ACC112 (cell line): ENCODE data around the gene GNAI3.

Experiments
- H2AFZ ChIP-seq: fragments of 200-600 bp; sonication (generic); one replicate; pipeline ENCODE4 v1.6.0; 2017; ENCODE audit warnings: antibody characterized with exemption, low read length; ENCODE audit not compliant: unreplicated experiment
- H3K27ac ChIP-seq: fragments of 200-600 bp; sonication (generic); 2 replicates; pipeline ENCODE4 v1.5.1; 2014; ENCODE audit warnings: low read depth, mild to moderate bottlenecking, antibody characterized with exemption, low read length, moderate library complexity
- H3K27me3 ChIP-seq: fragments of 200-600 bp; sonication (generic); 2 replicates; pipeline ENCODE4 v1.6.1; 2014; ENCODE audit warnings: mild to moderate bottlenecking, antibody characterized with exemption, low read length, moderate library complexity, mixed read lengths; ENCODE audit not compliant: insufficient read depth
- H3K36me3 ChIP-seq: fragments of 200-600 bp; sonication (generic); 2 replicates; pipeline ENCODE4 v1.6.1; 2016; ENCODE audit warnings: mild to moderate bottlenecking, antibody characterized with exemption, low read length, moderate library complexity, mixed read lengths; ENCODE audit not compliant: insufficient read depth
- H3K4me1 ChIP-seq: fragments of 200-600 bp; sonication (generic); one replicate; pipeline ENCODE4 v1.6.1; 2016; ENCODE audit warnings: low read length, mixed read lengths; ENCODE audit not compliant: insufficient read depth, unreplicated experiment, control insufficient read depth
- H3K4me3 ChIP-seq: fragments of 200-600 bp; sonication (generic); 2 replicates; pipeline ENCODE4 v1.5.1; 2014; ENCODE audit warnings: mild to moderate bottlenecking, low read depth, low read length
- H3K79me2 ChIP-seq: fragments of 200-600 bp; sonication (generic); one replicate; pipeline ENCODE4 v1.6.0; 2016; ENCODE audit warnings: low read length; ENCODE audit not compliant: control insufficient read depth, unreplicated experiment, insufficient read depth

GNAI3 gene

GRCh38 chr1:109535971-109536491 lies 12.4 kb upstream of the GNAI3 start:
- no peak overlapping the region for H3K4me3 ChIP-seq
- H3K27ac ChIP-seq: no peak overlapping the region
- no peaks in the 10 kb centered on the region for H3K27me3 ChIP-seq
- no peaks in the 10 kb centered on the region for H3K79me2 ChIP-seq
- no peak overlapping the region for H2AFZ ChIP-seq
- H3K4me1 ChIP-seq: peaks cover 8% of the 10 kb centered on the region
- H3K36me3 ChIP-seq: no peaks in the 10 kb centered on the region

GRCh38 chr1:109537450-109538178 lies 10.8 kb upstream of the GNAI3 start:
- no peak overlapping the region for H3K4me3 ChIP-seq
- no peaks in the 10 kb centered on the region for H3K36me3 ChIP-seq
- no peak overlapping the region for H3K27ac ChIP-seq
- no peak overlapping the region for H2AFZ ChIP-seq
- no peaks in the 10 kb centered on the region for H3K79me2 ChIP-seq
- H3K27me3 ChIP-seq: no peaks in the 10 kb centered on the region
- H3K4me1 ChIP-seq: peaks cover 10% of the 10 kb centered on the region

DNA sequence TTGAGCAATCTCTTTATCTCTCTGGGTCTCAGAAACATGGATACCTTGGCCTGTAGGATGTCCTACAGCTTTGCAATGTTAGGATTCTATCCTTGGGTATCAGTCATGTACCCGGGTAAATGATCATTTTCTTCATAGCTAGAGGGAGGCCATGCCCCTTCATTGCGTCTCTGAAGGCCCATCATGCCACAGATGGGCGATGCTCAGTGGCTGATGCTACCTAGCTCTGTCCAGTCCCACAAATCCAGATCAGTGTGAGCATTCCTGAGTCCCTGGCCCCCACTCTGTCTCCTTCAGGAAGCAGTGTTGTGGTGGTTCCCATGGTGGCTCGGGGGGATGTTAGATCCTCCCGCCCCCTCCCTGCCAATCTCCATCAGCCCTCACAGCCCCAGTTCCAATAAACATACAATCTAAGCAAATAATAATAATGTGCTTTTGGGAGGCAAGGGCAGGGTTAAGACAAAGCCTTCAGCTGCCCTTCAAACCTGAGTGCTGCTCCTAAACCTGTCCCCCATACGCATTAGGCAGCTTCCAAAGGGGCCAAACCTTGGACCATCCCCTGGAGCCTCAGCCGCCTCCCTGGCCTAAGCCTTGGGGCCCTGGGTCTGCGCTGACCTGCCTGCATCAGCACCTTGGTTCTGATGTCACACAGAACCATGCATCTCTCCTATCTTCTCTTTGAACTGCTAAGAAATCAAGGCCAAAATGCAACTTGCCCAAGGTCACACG lies 9.4 kb upstream of the GNAI3 start:
- no peak overlapping the region for H3K4me3 ChIP-seq
- H2AFZ ChIP-seq: no peak overlapping the region
- H3K79me2 ChIP-seq: no peaks in the 10 kb centered on the region
- no peaks in the 10 kb centered on the region for H3K36me3 ChIP-seq
- no peaks in the 10 kb centered on the region for H3K27me3 ChIP-seq
- H3K27ac ChIP-seq: no peak overlapping the region
- peaks cover 8% of the 10 kb centered on the region for H3K4me1 ChIP-seq

GRCh38 chr1:109539676-109540075 lies 8.7 kb upstream of the GNAI3 start, which contains the start of gene GPR61:
Gene GPR61 (plus strand): TSS chr1:109539872. CDS start chr1:109543023, 3,151 bp downstream.
- Histone ChIP-seq H2AFZ (no peak within 1 kb of the TSS), H3K36me3 (no peaks in the 10 kb centered on the region), H3K27ac (no peak within 1 kb of the TSS), H3K4me1 (peaks cover 8% of the 10 kb centered on the region), H3K4me3 (no peak within 1 kb of the TSS), H3K27me3 (no peaks in the 10 kb centered on the region), H3K79me2 (no peaks in the 10 kb centered on the region)

GRCh38 chr1:109541102-109541501 lies 7.3 kb upstream of the GNAI3 start:
- H3K36me3 ChIP-seq: no peaks in the 10 kb centered on the region
- peak overlapping the region; percentile 12 for H2AFZ ChIP-seq
- H3K27ac ChIP-seq: no peak overlapping the region
- no peaks in the 10 kb centered on the region for H3K27me3 ChIP-seq
- peaks cover 8% of the 10 kb centered on the region for H3K4me1 ChIP-seq
- no peak overlapping the region for H3K4me3 ChIP-seq
- no peaks in the 10 kb centered on the region for H3K79me2 ChIP-seq

DNA sequence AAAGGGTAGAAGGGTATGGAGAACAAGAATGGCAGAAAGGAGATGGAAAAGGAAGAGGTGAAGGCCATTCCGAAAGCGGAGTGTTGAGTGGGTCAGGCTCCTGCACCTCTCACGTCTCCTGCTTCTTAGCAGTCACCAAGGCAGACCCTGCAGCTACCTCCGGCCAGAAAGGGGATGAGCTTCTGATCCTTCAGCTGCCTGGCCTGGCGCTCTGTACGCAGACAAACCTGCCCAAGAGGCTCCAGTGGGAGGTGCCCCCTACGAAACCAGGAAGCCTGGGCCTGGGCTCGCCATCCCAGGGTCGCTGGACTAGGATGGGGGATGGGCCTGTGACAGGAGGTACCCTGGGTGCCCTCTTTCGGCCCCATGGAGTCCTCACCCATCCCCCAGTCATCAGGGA lies 5.8 kb upstream of the GNAI3 start:
- H3K79me2 ChIP-seq: peaks cover 10% of the 10 kb centered on the region
- H3K4me3 ChIP-seq: no peak overlapping the region
- H3K36me3 ChIP-seq: no peaks in the 10 kb centered on the region
- no peak overlapping the region for H3K27ac ChIP-seq
- H3K4me1 ChIP-seq: peaks cover 16% of the 10 kb centered on the region
- no peak overlapping the region for H2AFZ ChIP-seq
- H3K27me3 ChIP-seq: no peaks in the 10 kb centered on the region

DNA sequence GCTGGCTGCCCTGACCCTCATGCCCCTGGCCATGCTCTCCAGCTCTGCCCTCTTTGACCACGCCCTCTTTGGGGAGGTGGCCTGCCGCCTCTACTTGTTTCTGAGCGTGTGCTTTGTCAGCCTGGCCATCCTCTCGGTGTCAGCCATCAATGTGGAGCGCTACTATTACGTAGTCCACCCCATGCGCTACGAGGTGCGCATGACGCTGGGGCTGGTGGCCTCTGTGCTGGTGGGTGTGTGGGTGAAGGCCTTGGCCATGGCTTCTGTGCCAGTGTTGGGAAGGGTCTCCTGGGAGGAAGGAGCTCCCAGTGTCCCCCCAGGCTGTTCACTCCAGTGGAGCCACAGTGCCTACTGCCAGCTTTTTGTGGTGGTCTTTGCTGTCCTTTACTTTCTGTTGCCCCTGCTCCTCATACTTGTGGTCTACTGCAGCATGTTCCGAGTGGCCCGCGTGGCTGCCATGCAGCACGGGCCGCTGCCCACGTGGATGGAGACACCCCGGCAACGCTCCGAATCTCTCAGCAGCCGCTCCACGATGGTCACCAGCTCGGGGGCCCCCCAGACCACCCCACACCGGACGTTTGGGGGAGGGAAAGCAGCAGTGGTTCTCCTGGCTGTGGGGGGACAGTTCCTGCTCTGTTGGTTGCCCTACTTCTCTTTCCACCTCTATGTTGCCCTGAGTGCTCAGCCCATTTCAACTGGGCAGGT lies 5.0 kb upstream of the GNAI3 start:
- Histone ChIP-seq H3K79me2 (peaks cover 16% of the 10 kb centered on the region), H3K27me3 (no peaks in the 10 kb centered on the region), H3K27ac (no peak overlapping the region), H3K4me3 (no peak overlapping the region), H2AFZ (no peak overlapping the region), H3K36me3 (no peaks in the 10 kb centered on the region), H3K4me1 (peaks cover 16% of the 10 kb centered on the region)

- no peak overlapping the region for H3K4me3 ChIP-seq
- H3K27ac ChIP-seq: no peak overlapping the region
- H3K36me3 ChIP-seq: no peaks in the 10 kb centered on the region
- peaks cover 16% of the 10 kb centered on the region for H3K4me1 ChIP-seq
- H3K27me3 ChIP-seq: no peaks in the 10 kb centered on the region
- no peak overlapping the region for H2AFZ ChIP-seq
- H3K79me2 ChIP-seq: peaks cover 23% of the 10 kb centered on the region
These were observed 4.3 kb upstream of the GNAI3 start for GRCh38 chr1:109543988-109544735.

- Histone ChIP-seq H3K36me3 (no peaks in the 10 kb centered on the region), H3K4me3 (peak overlapping the region; percentile 92), H3K27ac (peak overlapping the region; percentile 80), H3K4me1 (peaks cover 29% of the 10 kb centered on the region), H3K27me3 (no peaks in the 10 kb centered on the region), H2AFZ (peak overlapping the region; percentile 52), H3K79me2 (peaks cover 46% of the 10 kb centered on the region)
These were observed 1.9 kb upstream of the GNAI3 start for GRCh38 chr1:109546311-109547109.
